GM21825 (cell line): ENCODE results near the gene CLASRP.
A peak's percentile ranks its signal among the peaks of the same experiment; 100 is the strongest.

ENCODE experiments used
- ATAC-seq: cut with Tn5 transposase; IDR thresholded peaks from one replicate; pipeline ENCODE4 v1.9.1; 2021; ENCODE audit warnings: mild to moderate bottlenecking, moderate library complexity; ENCODE audit not compliant: unreplicated experiment

CLASRP gene

GRCh38 chr19:45058622-45059159, 19.8 kb downstream of the CLASRP start:
- no peak for ATAC-seq

DNA sequence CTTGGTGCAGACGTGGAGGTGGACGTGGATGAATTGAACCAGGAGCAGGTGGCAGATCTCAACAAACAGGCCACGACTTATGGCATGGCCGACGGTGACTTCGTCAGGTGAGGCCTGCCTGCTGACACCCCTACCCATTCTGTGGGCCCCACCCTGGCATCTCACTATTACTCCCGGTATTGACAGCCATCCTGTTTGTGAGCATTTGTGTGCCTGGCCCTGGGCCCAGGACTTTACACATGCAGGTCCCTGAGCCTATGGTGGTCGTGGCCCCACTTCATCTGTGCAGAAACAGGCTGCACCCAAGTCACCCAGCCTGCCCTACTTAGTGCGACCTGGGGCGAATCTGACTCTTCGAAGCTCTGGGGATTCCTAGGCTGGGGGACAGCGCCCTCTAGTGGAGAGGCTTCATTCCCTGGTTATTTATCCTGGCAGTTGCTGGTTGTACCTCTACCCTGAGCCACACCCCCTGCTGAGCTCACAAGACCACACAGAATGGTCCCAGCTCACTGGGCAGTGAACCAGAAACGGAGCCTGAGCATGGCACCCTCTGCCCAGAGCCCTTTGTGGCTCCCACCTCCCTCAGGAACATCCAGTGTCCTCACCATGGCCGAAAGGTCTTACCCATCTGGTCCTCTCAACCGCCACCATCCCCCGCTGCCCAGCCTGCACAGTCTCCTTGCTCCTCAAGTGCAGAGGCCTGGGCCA, 20.6 kb downstream of the CLASRP start:
- no peak for ATAC-seq

DNA sequence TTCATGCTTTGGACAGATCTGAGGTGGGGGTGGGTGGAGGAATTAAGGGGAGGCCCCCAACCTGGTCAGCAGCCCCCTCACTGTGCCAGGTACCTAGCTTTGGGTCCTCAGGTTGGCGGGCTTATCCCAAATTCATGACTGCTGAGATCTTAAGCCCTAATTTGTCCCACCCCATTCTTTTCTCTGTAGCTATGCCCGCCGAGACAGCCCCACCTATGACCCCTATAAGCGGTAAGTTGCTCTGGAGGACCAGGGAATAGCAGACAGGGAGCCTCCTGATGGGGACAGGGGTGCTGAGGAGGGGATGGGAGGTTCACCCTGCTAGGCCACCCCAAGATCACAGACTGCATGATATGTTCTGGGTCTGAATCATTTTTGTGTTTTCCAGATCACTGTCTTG, 23.1 kb downstream of the CLASRP start:
- ATAC-seq = no peak

DNA sequence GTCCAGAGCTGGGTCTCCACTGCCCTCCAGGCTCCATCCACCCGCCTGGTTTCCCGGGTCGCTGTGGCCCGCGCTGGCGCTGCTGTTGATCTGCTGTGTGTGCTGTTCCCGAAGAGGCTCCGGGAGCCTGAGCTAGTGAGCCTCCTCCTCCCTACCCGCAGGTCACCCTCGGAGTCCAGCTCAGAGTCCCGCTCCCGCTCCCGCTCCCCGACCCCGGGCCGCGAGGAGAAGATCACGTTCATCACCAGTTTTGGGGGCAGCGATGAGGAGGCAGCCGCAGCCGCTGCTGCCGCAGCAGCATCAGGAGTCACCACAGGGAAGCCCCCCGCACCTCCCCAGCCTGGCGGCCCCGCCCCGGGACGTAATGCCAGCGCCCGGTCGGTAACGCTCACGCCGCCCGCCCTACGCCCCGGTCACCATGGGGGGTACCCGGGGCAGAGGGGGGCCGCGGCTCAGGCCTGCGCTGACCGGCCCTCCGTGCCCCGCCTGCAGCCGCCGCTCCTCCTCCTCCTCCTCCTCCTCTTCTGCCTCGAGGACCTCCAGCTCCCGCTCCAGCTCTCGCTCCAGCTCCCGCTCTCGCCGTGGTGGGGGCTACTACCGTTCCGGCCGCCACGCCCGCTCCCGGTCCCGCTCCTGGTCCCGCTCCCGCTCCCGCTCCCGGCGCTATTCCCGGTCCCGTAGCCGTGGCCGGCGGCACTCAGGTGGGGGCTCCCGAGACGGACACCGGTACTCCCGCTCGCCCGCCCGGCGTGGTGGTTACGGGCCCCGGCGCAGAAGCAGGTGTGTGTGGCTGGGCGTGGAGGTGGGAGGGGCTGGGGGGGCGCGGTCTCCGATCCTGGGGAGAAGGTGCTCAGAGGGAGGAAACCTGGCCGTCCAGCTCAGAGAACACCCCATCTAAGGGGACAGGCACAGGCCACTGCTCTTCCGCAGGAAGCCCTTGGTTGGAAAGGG, 25.3 kb downstream of the CLASRP start:
- no peak for ATAC-seq

GRCh38 chr19:45066921-45067661, 28.2 kb downstream of the CLASRP start:
- no peak for ATAC-seq

- no peak for ATAC-seq
These were observed 29.2 kb downstream of the CLASRP start for GRCh38 chr19:45068041-45068440.

DNA sequence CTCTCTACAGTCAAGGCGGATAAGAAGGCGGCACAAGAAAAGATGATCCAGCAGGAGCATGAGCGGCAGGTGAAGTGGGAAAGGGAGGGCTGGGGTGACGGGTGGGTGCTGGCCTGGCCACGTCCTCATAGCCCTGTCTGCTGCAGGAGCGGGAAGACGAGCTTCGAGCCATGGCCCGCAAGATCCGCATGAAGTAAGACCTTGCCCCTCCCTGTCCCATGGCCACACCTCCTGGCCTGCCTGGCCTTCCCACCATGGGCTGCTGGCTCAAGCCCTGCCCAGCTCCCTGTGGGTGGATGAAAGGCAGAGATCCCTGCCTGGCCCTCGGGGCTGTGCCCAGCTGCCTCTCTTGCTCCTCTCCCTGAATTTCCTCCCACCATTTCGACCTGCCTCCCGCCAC, 30.2 kb downstream of the CLASRP start:
- no peak for ATAC-seq

DNA sequence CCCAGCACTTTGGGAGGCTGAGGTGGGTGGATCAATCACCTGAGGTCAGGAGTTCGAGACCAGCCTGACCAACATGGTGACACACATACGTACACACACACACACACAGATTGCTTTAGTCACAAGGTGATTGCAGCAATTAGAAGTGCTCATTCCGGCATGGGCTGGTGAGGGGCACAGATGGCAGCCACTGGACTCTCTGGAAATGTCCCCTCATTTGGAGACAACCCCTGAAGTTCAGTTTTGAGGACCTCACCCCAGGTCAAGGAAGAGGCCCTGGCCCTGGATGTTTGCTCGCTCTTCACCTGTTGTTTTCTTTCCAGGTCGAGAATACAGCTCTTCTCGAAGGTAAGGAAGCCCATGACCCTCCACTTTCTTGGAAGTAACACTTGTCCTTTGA, 31.4 kb downstream of the CLASRP start:
- ATAC-seq = no peak

DNA sequence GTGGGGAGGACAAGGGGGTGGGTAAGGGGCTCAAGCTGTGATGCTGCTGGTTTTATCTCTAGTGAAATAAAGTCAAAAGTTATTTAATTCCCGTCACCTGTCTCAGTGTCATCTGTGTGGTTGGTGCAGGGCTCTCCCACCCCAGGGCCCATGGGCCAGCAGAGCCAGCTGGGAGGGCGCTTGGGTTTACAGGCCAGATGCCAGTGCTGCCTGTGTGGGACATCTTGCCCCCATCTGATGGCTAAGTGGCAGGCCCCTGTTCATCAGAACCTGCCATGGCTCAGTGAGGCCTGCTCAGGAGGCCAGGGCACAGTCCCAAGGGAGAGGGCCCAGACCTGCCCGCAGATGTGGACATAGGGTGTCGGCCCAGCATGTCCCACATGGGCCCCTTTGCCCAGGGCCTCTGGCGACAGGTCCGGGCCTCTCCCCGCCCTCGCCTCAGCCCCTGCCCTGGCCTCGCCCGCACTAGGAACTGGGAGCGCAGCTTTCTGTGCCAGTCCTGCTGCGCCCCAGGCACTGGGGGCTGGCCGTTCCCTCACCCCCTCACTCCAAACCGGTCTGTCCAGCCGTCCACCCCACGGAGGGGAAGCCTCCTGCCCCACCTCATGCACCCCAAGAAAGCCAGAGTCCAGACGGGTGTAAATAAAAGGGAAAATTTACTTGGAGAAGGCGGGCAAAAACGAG, 32.2 kb downstream of the CLASRP start:
- no peak for ATAC-seq

GRCh38 chr19:45071545-45071938, 32.7 kb downstream of the CLASRP start:
- ATAC-seq = no peak

- ATAC-seq = no peak
These were observed 33.3 kb downstream of the CLASRP start for GRCh38 chr19:45071969-45072790.

- ATAC-seq = no peak
These were observed 36.0 kb downstream of the CLASRP start for GRCh38 chr19:45074744-45075300.

- peak; percentile 56 for ATAC-seq
These were observed 36.6 kb downstream of the CLASRP start for GRCh38 chr19:45075301-45076028.

DNA sequence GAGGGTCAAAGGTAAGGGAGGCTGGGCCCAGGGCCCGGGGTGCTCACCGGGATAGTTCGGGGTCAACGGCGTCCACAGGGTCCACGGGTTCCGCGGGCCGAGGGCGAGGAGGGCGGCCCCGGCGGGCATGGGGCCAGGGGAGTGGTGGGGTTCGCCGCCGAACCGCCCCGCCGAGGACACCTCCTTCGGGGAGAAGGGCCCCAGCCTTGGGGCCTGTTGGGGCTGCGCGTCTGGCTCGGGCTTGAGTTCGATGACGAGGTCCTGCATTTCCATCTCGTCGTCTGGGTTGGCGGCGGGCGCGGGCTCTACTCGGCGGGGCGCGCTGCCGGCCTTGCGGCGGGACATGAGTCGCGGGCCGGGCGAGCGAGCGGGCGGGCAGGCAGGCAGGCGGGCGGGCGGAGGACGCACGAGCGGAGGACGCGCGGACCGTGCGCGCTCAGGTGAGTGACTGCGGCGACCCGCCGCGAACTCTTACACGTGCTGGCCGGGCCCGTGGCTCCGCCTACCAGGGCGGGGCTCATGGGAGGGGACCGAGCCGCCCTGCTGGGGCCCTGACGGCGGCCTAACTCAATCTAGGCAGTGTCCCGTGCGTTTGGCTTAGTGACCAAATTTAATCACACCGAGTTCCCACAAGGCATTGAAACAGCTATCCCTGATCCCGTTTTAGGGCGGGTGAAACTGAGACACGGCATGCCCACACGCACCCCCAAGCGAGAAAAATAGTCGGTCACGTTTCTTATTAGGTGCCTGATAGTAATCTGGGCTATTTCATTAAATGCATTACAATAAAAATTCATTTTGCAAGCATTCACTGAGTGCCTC, 37.4 kb downstream of the CLASRP start, which contains the start of gene ZNF296:
Gene ZNF296, minus strand, starts transcription at position 450 of the 822 bp plus-strand sequence. Its CDS starts 105 bp downstream, at position 345.
- ATAC-seq = peak; percentile 44

DNA sequence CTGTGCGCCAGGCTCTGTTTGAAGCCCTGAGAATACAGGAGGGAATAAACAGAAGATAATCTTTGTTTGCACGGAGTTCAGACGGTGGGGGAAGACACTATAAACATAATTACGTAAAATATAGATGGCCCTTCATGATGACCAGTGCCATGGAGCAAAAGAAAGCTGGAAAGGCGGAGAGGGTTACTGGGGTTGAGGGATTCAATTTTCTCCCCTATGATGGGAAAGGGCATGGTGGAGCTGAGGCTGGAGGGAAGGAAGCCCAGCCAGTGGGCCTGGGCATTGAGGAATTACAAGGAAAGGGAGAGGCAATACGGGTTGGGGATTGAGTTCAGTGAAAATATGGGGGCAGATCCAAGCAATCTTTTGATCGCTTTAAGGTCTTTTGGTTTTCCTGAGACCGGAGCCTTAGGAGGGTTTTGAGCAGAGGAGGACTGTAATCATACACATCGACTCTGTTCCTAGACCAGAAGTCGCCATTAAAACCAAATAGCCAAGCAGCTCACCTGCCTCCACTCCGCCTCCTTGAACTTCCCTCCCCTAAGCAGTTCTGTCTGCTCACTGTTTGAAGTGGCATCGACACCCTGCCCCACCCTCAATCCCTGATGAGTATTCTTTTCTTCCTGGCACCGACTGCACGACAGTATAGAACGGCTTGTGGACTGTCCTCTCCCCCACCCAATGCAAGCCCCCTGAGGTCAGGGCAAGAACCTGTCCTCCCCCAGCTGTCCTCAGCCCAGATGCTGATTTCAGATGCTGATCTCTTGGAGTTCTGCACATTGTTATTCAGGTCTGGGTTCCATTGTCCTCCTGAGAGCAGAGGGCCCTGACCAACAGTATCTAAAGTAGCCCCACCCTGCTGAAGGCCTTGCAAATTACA, 38.2 kb downstream of the CLASRP start:
- no peak for ATAC-seq

GRCh38 chr19:45078390-45079062, 39.7 kb downstream of the CLASRP start:
- ATAC-seq = no peak
